Right atrium auricular region (tissue), 2 donors: ENCODE data around the gene SMYD3. TPM values are rescaled to one million over a fixed set of nuclear protein-coding genes. Genes with fewer than 3 reads are reported as not detected.

Experiments used
- DNase-seq: peaks from one replicate; pipeline ENCODE4 v3.0.0-alpha.2; 2019; ENCODE audit warnings: low spot score
- H3K27ac ChIP-seq, 2 donors: fragments of 200-600 bp; sonication (generic); 1 replicate in 1 of 2; 2 replicates in 1 of 2; pipeline ENCODE4 v1.5.1; 2016 to 2019
- H3K27me3 ChIP-seq, 2 donors: fragments of 200-600 bp; sonication (generic); one replicate each; pipeline versions ENCODE4 v1.5.1 to v1.6.0; 2017 to 2019
- H3K36me3 ChIP-seq: fragments of 200-600 bp; sonication (generic); one replicate; pipeline ENCODE4 v1.5.1; 2016
- H3K4me1 ChIP-seq, 2 donors: fragments of 200-600 bp; sonication (generic); one replicate each; pipeline versions ENCODE4 v1.5.1 to v1.6.0; 2017 to 2019
- H3K4me3 ChIP-seq, 2 donors: fragments of 200-600 bp; sonication (generic); 1 replicate in 1 of 2; 2 replicates in 1 of 2; pipeline ENCODE4 v1.5.1; 2017 to 2019; ENCODE audit warnings: mild to moderate bottlenecking in 1 of 2, moderate library complexity in 1 of 2
- H3K9me3 ChIP-seq, 2 donors: fragments of 200-600 bp; sonication (generic); one replicate each; pipeline ENCODE4 v1.5.1; 2019
- total RNA-seq, 2 donors: library from RNA; depleted of rRNA; stranded (reverse); fragments of >200 nt; gene quantifications; one replicate each; pipeline ENCODE4 v1.1.0, GENCODE V29; 2016
- TF ChIP-seq, protein P1 (sequence below), 2 donors: fragments of 200-600 bp; sonication (generic); IDR thresholded peaks; one replicate each; pipeline ENCODE4 v1.5.1; 2019; ENCODE audit warnings: antibody characterized with exemption in 2 of 2

The SMYD3 gene
- total RNA-seq, 2 donors from 2014 or later: 7.9 to 8.5 TPM

GRCh38 chr1:246293366-246294121, 213.5 kb downstream of the SMYD3 start:
- Histone ChIP-seq H3K36me3 (no peaks in the 10 kb centered on the region), H3K4me1 (no peaks in the 10 kb centered on the region), H3K4me3 (no peak overlapping the region), H3K27me3 (no peaks in the 10 kb centered on the region), H3K27ac (no peak overlapping the region), H3K9me3 (no peaks in the 10 kb centered on the region)
- DNase-seq: no peak
- TF ChIP-seq, protein P1, sequence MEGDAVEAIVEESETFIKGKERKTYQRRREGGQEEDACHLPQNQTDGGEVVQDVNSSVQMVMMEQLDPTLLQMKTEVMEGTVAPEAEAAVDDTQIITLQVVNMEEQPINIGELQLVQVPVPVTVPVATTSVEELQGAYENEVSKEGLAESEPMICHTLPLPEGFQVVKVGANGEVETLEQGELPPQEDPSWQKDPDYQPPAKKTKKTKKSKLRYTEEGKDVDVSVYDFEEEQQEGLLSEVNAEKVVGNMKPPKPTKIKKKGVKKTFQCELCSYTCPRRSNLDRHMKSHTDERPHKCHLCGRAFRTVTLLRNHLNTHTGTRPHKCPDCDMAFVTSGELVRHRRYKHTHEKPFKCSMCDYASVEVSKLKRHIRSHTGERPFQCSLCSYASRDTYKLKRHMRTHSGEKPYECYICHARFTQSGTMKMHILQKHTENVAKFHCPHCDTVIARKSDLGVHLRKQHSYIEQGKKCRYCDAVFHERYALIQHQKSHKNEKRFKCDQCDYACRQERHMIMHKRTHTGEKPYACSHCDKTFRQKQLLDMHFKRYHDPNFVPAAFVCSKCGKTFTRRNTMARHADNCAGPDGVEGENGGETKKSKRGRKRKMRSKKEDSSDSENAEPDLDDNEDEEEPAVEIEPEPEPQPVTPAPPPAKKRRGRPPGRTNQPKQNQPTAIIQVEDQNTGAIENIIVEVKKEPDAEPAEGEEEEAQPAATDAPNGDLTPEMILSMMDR (IDR thresholded peaks at IDR 0.05): no peak

DNA sequence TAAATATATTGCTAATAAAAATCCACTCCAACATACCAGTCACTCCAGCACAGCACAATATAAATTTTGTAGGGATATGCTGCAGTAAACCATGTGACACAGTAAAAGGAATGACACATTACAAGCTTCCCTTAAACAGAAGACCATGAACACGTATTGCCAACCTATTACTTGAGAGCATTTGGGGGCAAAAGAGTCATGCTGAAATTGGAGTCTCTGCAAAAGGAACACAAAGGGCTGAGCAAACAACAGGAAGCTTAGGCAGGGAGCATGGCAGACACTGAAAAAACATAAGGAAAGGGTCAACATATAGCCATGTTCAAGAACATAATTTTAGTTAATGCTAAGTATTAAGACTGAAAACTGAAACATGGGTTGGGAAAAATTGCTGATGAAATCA, 214.5 kb downstream of the SMYD3 start:
- no peaks in the 10 kb centered on the region for H3K27me3 ChIP-seq
- no peaks in the 10 kb centered on the region for H3K36me3 ChIP-seq
- H3K27ac ChIP-seq: no peak overlapping the region
- no peak for DNase-seq
- H3K9me3 ChIP-seq: no peaks in the 10 kb centered on the region
- H3K4me3 ChIP-seq: no peak overlapping the region
- TF ChIP-seq, protein P1 (IDR thresholded peaks at IDR 0.05): no peak
- no peaks in the 10 kb centered on the region for H3K4me1 ChIP-seq

DNA sequence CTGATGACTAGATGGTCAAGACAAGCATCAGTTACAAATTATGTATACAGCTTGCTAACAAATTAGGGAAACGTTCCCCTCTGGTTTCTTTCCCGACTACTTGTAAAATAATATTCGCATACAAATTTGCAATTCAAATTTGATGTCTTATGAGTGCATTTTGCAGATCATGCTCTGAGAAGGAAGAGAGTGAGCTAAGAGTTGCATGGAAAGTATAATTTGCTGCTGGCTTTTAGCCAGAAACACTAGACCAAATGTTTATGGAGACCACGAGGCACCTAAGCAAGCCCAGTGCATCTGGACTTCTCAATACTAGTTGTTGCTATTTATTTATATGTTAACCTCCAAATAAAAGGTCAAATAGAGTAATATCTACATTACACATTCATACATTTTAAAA, 216.0 kb downstream of the SMYD3 start:
- no peaks in the 10 kb centered on the region for H3K27me3 ChIP-seq
- no peak for DNase-seq
- no peak overlapping the region for H3K27ac ChIP-seq
- H3K4me1 ChIP-seq: no peaks in the 10 kb centered on the region
- H3K9me3 ChIP-seq: no peaks in the 10 kb centered on the region
- H3K36me3 ChIP-seq: no peaks in the 10 kb centered on the region
- H3K4me3 ChIP-seq: no peak overlapping the region
- TF ChIP-seq, protein P1 (IDR thresholded peaks at IDR 0.05): no peak

- Histone ChIP-seq H3K27me3 (no peaks in the 10 kb centered on the region), H3K4me1 (no peaks in the 10 kb centered on the region), H3K9me3 (no peaks in the 10 kb centered on the region), H3K4me3 (no peak overlapping the region), H3K27ac (no peak overlapping the region), H3K36me3 (no peaks in the 10 kb centered on the region)
- no peak for DNase-seq
- TF ChIP-seq, protein P1 (IDR thresholded peaks at IDR 0.05): no peak
Observed at GRCh38 chr1:246283771-246284410, 223.2 kb downstream of the SMYD3 start.

- H3K9me3 ChIP-seq: no peaks in the 10 kb centered on the region
- no peak for DNase-seq
- no peaks in the 10 kb centered on the region for H3K36me3 ChIP-seq
- no peak overlapping the region for H3K27ac ChIP-seq
- no peak overlapping the region for H3K4me3 ChIP-seq
- H3K27me3 ChIP-seq: no peaks in the 10 kb centered on the region
- TF ChIP-seq, protein P1 (IDR thresholded peaks at IDR 0.05): no peak
- H3K4me1 ChIP-seq: no peaks in the 10 kb centered on the region
Observed at GRCh38 chr1:246281639-246282038, 225.4 kb downstream of the SMYD3 start.
